ENCODE measurements around the gene CCDC57. TPM values are rescaled to one million over a fixed set of nuclear protein-coding genes. Genes with fewer than 3 reads are reported as not detected.
"Not testable (repeated sequence)": the region's sequence is repeated elsewhere in the genome, so short reads cannot be mapped to it uniquely, and the experiment has no call there.

CCDC57 gene
- 10 to 100 TPM; 40.7 to 43.9 TPM for total RNA-seq

- Mint-ChIP-seq H3K4me1 (ENCODE audit: low read depth) (peaks cover 33% of the 10 kb centered on the region), H3K36me3 (ENCODE audit: low read depth) (no peaks in the 10 kb centered on the region), H3K4me3 (peak within 1 kb of the TSS; percentile 79), H3K27ac (peak within 1 kb of the TSS; percentile 53), H3K9me3 (no peaks in the 10 kb centered on the region), H3K27me3 (ENCODE audit: low read depth) (no peaks in the 10 kb centered on the region)
- peak; percentile 74 for DNase-seq
- intact Hi-C loops (cut with micrococcal nuclease): loop anchor here (1.0 to 2.0 kb wide), 2 partner anchors 26 to 285 kb away; partner anchors contain the start of gene MAFG
- CTCF ChIA-PET: interaction anchor here (1.3 to 1.7 kb wide), 3 partner anchors 18 to 175 kb away, joined by 3 to 5 read pairs (median 3); partner anchors contain the start of genes DCXR and SECTM1
These were observed at the start of gene CCDC57 for GRCh38 chr17:82212331-82213250. CCDC57 (minus strand) TSS chr17:82212842; CDS start chr17:82201944, 10,898 bp downstream.

- Mint-ChIP-seq H3K36me3 (ENCODE audit: low read depth) (peaks cover 73% of the 10 kb centered on the region), H3K27me3 (ENCODE audit: low read depth) (no peaks in the 10 kb centered on the region), H3K4me3 (no peak overlapping the region), H3K9me3 (no peaks in the 10 kb centered on the region), H3K27ac (peak overlapping the region; percentile 7), H3K4me1 (ENCODE audit: low read depth) (peaks cover 35% of the 10 kb centered on the region)
- no peak for DNase-seq
- CTCF ChIA-PET: no interaction called here
- intact Hi-C loops (cut with micrococcal nuclease): no loop called here
These were observed 49.7 kb upstream of the CCDC57 start for GRCh38 chr17:82262344-82262743.

- H3K4me1 Mint-ChIP-seq (ENCODE audit: low read depth): peaks cover 21% of the 10 kb centered on the region
- DNase-seq; intact Hi-C loops (cut with micrococcal nuclease); H3K9me3 Mint-ChIP-seq; H3K4me3 Mint-ChIP-seq; H3K27ac Mint-ChIP-seq; H3K27me3 Mint-ChIP-seq (ENCODE audit: low read depth): not testable (repeated sequence)
- H3K36me3 Mint-ChIP-seq (ENCODE audit: low read depth): peaks cover 75% of the 10 kb centered on the region
- CTCF ChIA-PET: interaction anchor here (0.9 kb wide), 1 partner anchor 24 kb away, joined by 3 read pairs; no protein-coding TSS in a partner anchor
These were observed 47.6 kb upstream of the CCDC57 start for GRCh38 chr17:82259972-82260961.

GRCh38 chr17:82258555-82258954 is 45.9 kb upstream of the CCDC57 start:
- H3K27ac Mint-ChIP-seq: peak overlapping the region; percentile 1
- CTCF ChIA-PET: no interaction called here
- H3K9me3 Mint-ChIP-seq: no peaks in the 10 kb centered on the region
- peaks cover 18% of the 10 kb centered on the region for H3K4me1 Mint-ChIP-seq (ENCODE audit: low read depth)
- H3K36me3 Mint-ChIP-seq (ENCODE audit: low read depth): peaks cover 65% of the 10 kb centered on the region
- H3K27me3 Mint-ChIP-seq (ENCODE audit: low read depth): no peaks in the 10 kb centered on the region
- H3K4me3 Mint-ChIP-seq: no peak overlapping the region
- no peak for DNase-seq
- intact Hi-C loops (cut with micrococcal nuclease): no loop called here

- Mint-ChIP-seq H3K4me3 (no peak overlapping the region), H3K27ac (peak overlapping the region; percentile 85), H3K9me3 (no peaks in the 10 kb centered on the region), H3K4me1 (ENCODE audit: low read depth) (peaks cover 16% of the 10 kb centered on the region), H3K36me3 (ENCODE audit: low read depth) (peaks cover 71% of the 10 kb centered on the region), H3K27me3 (ENCODE audit: low read depth) (no peaks in the 10 kb centered on the region)
- peak; percentile 70 for DNase-seq
- intact Hi-C loops (cut with micrococcal nuclease): no loop called here
- CTCF ChIA-PET: no interaction called here
These were observed 44.8 kb upstream of the CCDC57 start for GRCh38 chr17:82257473-82257872.

- Mint-ChIP-seq H3K4me1 (ENCODE audit: low read depth) (peaks cover 15% of the 10 kb centered on the region), H3K27me3 (ENCODE audit: low read depth) (no peaks in the 10 kb centered on the region), H3K4me3 (no peak overlapping the region), H3K27ac (peak overlapping the region; percentile 14), H3K9me3 (no peaks in the 10 kb centered on the region), H3K36me3 (ENCODE audit: low read depth) (peaks cover 68% of the 10 kb centered on the region)
- intact Hi-C loops (cut with micrococcal nuclease): no loop called here
- CTCF ChIA-PET: interaction anchor here (0.6 to 1.5 kb wide), 3 partner anchors 94 to 402 kb away, joined by 3 to 6 read pairs (median 4); no protein-coding TSS in a partner anchor
- no peak for DNase-seq
These were observed 43.7 kb upstream of the CCDC57 start for GRCh38 chr17:82256242-82256885.

GRCh38 chr17:82255402-82255972 is 42.8 kb upstream of the CCDC57 start:
- H3K9me3 Mint-ChIP-seq: no peaks in the 10 kb centered on the region
- no peak for DNase-seq
- H3K27ac Mint-ChIP-seq: peak overlapping the region; percentile 18
- H3K27me3 Mint-ChIP-seq (ENCODE audit: low read depth): no peaks in the 10 kb centered on the region
- H3K4me1 Mint-ChIP-seq (ENCODE audit: low read depth): peaks cover 15% of the 10 kb centered on the region
- no peak overlapping the region for H3K4me3 Mint-ChIP-seq
- CTCF ChIA-PET: interaction anchor here (0.6 to 1.5 kb wide), 3 partner anchors 94 to 401 kb away, joined by 3 to 6 read pairs (median 4); no protein-coding TSS in a partner anchor
- peaks cover 64% of the 10 kb centered on the region for H3K36me3 Mint-ChIP-seq (ENCODE audit: low read depth)
- intact Hi-C loops (cut with micrococcal nuclease): no loop called here

GRCh38 chr17:82254746-82255145 is 42.1 kb upstream of the CCDC57 start:
- H3K4me3 Mint-ChIP-seq; H3K27me3 Mint-ChIP-seq (ENCODE audit: low read depth); DNase-seq; intact Hi-C loops (cut with micrococcal nuclease); H3K27ac Mint-ChIP-seq; H3K9me3 Mint-ChIP-seq: not testable (repeated sequence)
- CTCF ChIA-PET: interaction anchor here (0.7 to 0.8 kb wide), 2 partner anchors 17 to 54 kb away, joined by 3 to 6 read pairs; no protein-coding TSS in a partner anchor
- Mint-ChIP-seq H3K4me1 (ENCODE audit: low read depth) (peaks cover 12% of the 10 kb centered on the region), H3K36me3 (ENCODE audit: low read depth) (peaks cover 57% of the 10 kb centered on the region)

GRCh38 chr17:82254096-82254495 is 41.5 kb upstream of the CCDC57 start:
- intact Hi-C loops (cut with micrococcal nuclease); DNase-seq; H3K4me3 Mint-ChIP-seq; H3K27ac Mint-ChIP-seq; H3K27me3 Mint-ChIP-seq (ENCODE audit: low read depth); H3K9me3 Mint-ChIP-seq: not testable (repeated sequence)
- H3K36me3 Mint-ChIP-seq (ENCODE audit: low read depth): peaks cover 56% of the 10 kb centered on the region
- CTCF ChIA-PET: interaction anchor here (0.6 to 1.7 kb wide), 4 partner anchors 16 to 341 kb away, joined by 3 to 6 read pairs (median 4); no protein-coding TSS in a partner anchor
- H3K4me1 Mint-ChIP-seq (ENCODE audit: low read depth): peaks cover 12% of the 10 kb centered on the region

- Mint-ChIP-seq H3K4me1 (ENCODE audit: low read depth) (peaks cover 6% of the 10 kb centered on the region), H3K4me3 (no peak overlapping the region), H3K27me3 (ENCODE audit: low read depth) (no peaks in the 10 kb centered on the region), H3K27ac (peak overlapping the region; percentile 13), H3K9me3 (no peaks in the 10 kb centered on the region), H3K36me3 (ENCODE audit: low read depth) (peaks cover 60% of the 10 kb centered on the region)
- intact Hi-C loops (cut with micrococcal nuclease): no loop called here
- CTCF ChIA-PET: interaction anchor here (1.7 kb wide), 1 partner anchor 17 kb away, joined by 5 read pairs; no protein-coding TSS in a partner anchor
- no peak for DNase-seq
These were observed 40.5 kb upstream of the CCDC57 start for GRCh38 chr17:82253179-82253544.

GRCh38 chr17:82252511-82253178 is 40.0 kb upstream of the CCDC57 start:
- Mint-ChIP-seq H3K27me3 (ENCODE audit: low read depth) (no peaks in the 10 kb centered on the region), H3K4me3 (no peak overlapping the region), H3K36me3 (ENCODE audit: low read depth) (peaks cover 62% of the 10 kb centered on the region), H3K27ac (peak overlapping the region; percentile 70), H3K9me3 (no peaks in the 10 kb centered on the region), H3K4me1 (ENCODE audit: low read depth) (peaks cover 10% of the 10 kb centered on the region)
- CTCF ChIA-PET: interaction anchor here (1.7 kb wide), 1 partner anchor 17 kb away, joined by 5 read pairs; no protein-coding TSS in a partner anchor
- no peak for DNase-seq
- intact Hi-C loops (cut with micrococcal nuclease): no loop called here
